Right lung (tissue), 5 donors: ENCODE results near the gene TAF10. TPM values are rescaled to one million over a fixed set of nuclear protein-coding genes. Genes with fewer than 3 reads are reported as not detected.

Experiments used
- DNase-seq, 2 donors: peaks; one replicate each; pipeline ENCODE4 v3.0.0-alpha.2; 2013
- polyA plus RNA-seq, 5 donors: library from polyadenylated mRNA; unstranded; fragments of 120-200 nt; gene quantifications; one replicate each; pipeline versions ENCODE4 v1.2.1 to v1.2.3, GENCODE V29; 2013; ENCODE audit warnings: inconsistent platforms in 1 of 5, low replicate concordance in 1 of 5; ENCODE audit not compliant: insufficient read length in 5 of 5, insufficient read depth in 1 of 5

Gene TAF10
- polyA plus RNA-seq, 5 donors = 53.3 to 74.1 (median 60.9) TPM

GRCh38 chr11:6626971-6627761 is 15.2 kb upstream of the TAF10 start:
- DNase-seq = no peak

- DNase-seq = no peak
Observed at GRCh38 chr11:6625832-6626420, 13.9 kb upstream of the TAF10 start.

- DNase-seq = no peak
Observed at GRCh38 chr11:6625156-6625831, 13.3 kb upstream of the TAF10 start.

GRCh38 chr11:6623391-6624363 is 11.7 kb upstream of the TAF10 start:
- DNase-seq = no peak

GRCh38 chr11:6622261-6623171 is 10.5 kb upstream of the TAF10 start:
- no peak for DNase-seq

GRCh38 chr11:6621711-6622211 is 9.7 kb upstream of the TAF10 start:
- no peak for DNase-seq

- no peak for DNase-seq
Observed at GRCh38 chr11:6620636-6621035, 8.6 kb upstream of the TAF10 start.

GRCh38 chr11:6619004-6619745 is 7.2 kb upstream of the TAF10 start, which contains the start of gene TPP1:
TSS of gene TPP1 (minus strand) at chr11:6619422. CDS start at chr11:6619400, 22 bp downstream.
- DNase-seq = peak; percentile 90 to 94

GRCh38 chr11:6618117-6619003 is 6.3 kb upstream of the TAF10 start:
- peak; percentile 32 to 57 for DNase-seq

- DNase-seq = no peak
Observed at GRCh38 chr11:6617315-6617781, 5.3 kb upstream of the TAF10 start.

- DNase-seq = no peak
Observed at GRCh38 chr11:6616596-6617250, 4.7 kb upstream of the TAF10 start.

GRCh38 chr11:6615882-6616585 is 4.0 kb upstream of the TAF10 start:
- DNase-seq = no peak

GRCh38 chr11:6615046-6615445 is 3.0 kb upstream of the TAF10 start:
- DNase-seq = no peak

GRCh38 chr11:6614446-6614845 is 2.4 kb upstream of the TAF10 start:
- no peak for DNase-seq

GRCh38 chr11:6613496-6613895 is 1.5 kb upstream of the TAF10 start:
- DNase-seq = no peak

GRCh38 chr11:6611963-6612212 is 128 bp downstream of the TAF10 start:
- DNase-seq = no peak
